A673 (cell line): ENCODE measurements around the gene CCSER1. TPM values are rescaled to one million over a fixed set of nuclear protein-coding genes. Genes with fewer than 3 reads are reported as not detected.

Experiments
- BruUV-seq: library from RNA; stranded (reverse); fragments of 400-500 nt; replicated peaks from 2 replicates; lab custom pipeline; 2021; lab: Mats Ljungman, UMichigan
- CTCF ChIA-PET: fragments of 300-600 bp; sonication (Branson Sonifier 250); formaldehyde crosslinking; loops from one replicate; lab custom pipeline; 2022; ENCODE audit warnings: antibody characterized with exemption; lab: Charles Lee
- POLR2A ChIA-PET: fragments of 300-600 bp; sonication (Branson Sonifier 250); formaldehyde crosslinking; loops from one replicate; lab custom pipeline; 2022; ENCODE audit warnings: antibody characterized with exemption; ENCODE audit not compliant: low non-redundant PET; lab: Charles Lee
- DNase-seq: peaks from one replicate; pipeline ENCODE4 v3.0.0-alpha.2; 2015; ENCODE audit warnings: low spot score
- H3K27ac ChIP-seq: fragments of 200-600 bp; sonication (generic); 2 replicates; pipeline ENCODE4 v1.5.1; 2016; ENCODE audit warnings: mixed run types, low read depth, mild to moderate bottlenecking, mixed read lengths, antibody characterized with exemption, low read length; ENCODE audit not compliant: poor library complexity, severe bottlenecking
- H3K27me3 ChIP-seq: fragments of 200-600 bp; sonication (generic); replicated peaks from 2 replicates; pipeline ENCODE4 v1.6.1; 2017; ENCODE audit warnings: mixed run types, low read depth, mild to moderate bottlenecking, mixed read lengths, antibody characterized with exemption, low read length; ENCODE audit not compliant: insufficient read depth, poor library complexity
- H3K36me3 ChIP-seq: fragments of 200-600 bp; sonication (generic); 2 replicates; pipeline ENCODE4 v1.6.1; 2016; ENCODE audit warnings: mixed run types, mild to moderate bottlenecking, mixed read lengths, antibody characterized with exemption, low read length; ENCODE audit not compliant: insufficient read depth, poor library complexity, severe bottlenecking
- H3K4me1 ChIP-seq: fragments of 200-600 bp; sonication (generic); 2 replicates; pipeline ENCODE4 v1.6.1; 2017; ENCODE audit warnings: mixed run types, mild to moderate bottlenecking, mixed read lengths, antibody characterized with exemption, low read length; ENCODE audit not compliant: insufficient read depth, poor library complexity, severe bottlenecking
- H3K4me3 ChIP-seq: fragments of 200-600 bp; sonication (generic); 2 replicates; pipeline ENCODE4 v1.5.1; 2016; ENCODE audit warnings: low read depth, mixed run types, mild to moderate bottlenecking, mixed read lengths, low read length; ENCODE audit not compliant: poor library complexity, severe bottlenecking
- H3K9me3 ChIP-seq: fragments of 200-600 bp; sonication (generic); 2 replicates; pipeline ENCODE4 v1.6.1; 2016; ENCODE audit warnings: mixed run types, low read depth, mild to moderate bottlenecking, mixed read lengths, antibody characterized with exemption, low read length; ENCODE audit not compliant: poor library complexity, severe bottlenecking
- CTCF ChIP-seq: fragments of 300-800, 200-600 bp; sonication (generic); conservative IDR thresholded peaks from 2 replicates; pipeline ENCODE4 v1.5.1; 2017; ENCODE audit warnings: low read depth, mild to moderate bottlenecking, antibody characterized with exemption, low read length, moderate library complexity, mixed read lengths
- EZH2 ChIP-seq: fragments of 200-600 bp; sonication (generic); IDR thresholded peaks from 2 replicates; pipeline ENCODE4 v1.6.1; 2017; ENCODE audit warnings: borderline replicate concordance, low read depth, mild to moderate bottlenecking, mixed read lengths, antibody characterized with exemption, low read length; ENCODE audit not compliant: poor library complexity, severe bottlenecking
- intact Hi-C: fragments of 100-400 bp; cut with micrococcal nuclease; formaldehyde crosslinking; loops from one replicate; pipeline ENCODE4 v1.10.0; 2022; ENCODE audit not compliant: unreplicated experiment
- total RNA-seq: library from RNA; stranded (reverse); gene quantifications from 2 replicates; pipeline ENCODE4 v1.2.3, GENCODE V29; 2021

The CCSER1 gene
- total RNA-seq, 1 experiment from 2014 or later: not detected

- DNase-seq: no peak
Measured at GRCh38 chr4:90122355-90122748, 4.8 kb upstream of the CCSER1 start.

GRCh38 chr4:90124276-90124675 is 2.9 kb upstream of the CCSER1 start:
- DNase-seq: no peak
- H3K4me3 ChIP-seq: no peak overlapping the region
- BruUV-seq: no TSS peak
- no peaks in the 10 kb centered on the region for H3K9me3 ChIP-seq
- peaks cover 13% of the 10 kb centered on the region for H3K27me3 ChIP-seq
- POLR2A ChIA-PET: no interaction called here
- no peaks in the 10 kb centered on the region for H3K36me3 ChIP-seq
- no peaks in the 10 kb centered on the region for H3K4me1 ChIP-seq
- CTCF ChIA-PET: no interaction called here
- TF ChIP-seq CTCF (no peak), EZH2 (no peak)
- no peak overlapping the region for H3K27ac ChIP-seq
- intact Hi-C loops: loop anchor here (10.0 kb wide), 1 partner anchor 171 kb away; no protein-coding TSS in a partner anchor

More at GRCh38 chr4:90122355-90122748, 4.8 kb upstream of the CCSER1 start:
- no peak overlapping the region for H3K27ac ChIP-seq
- H3K4me1 ChIP-seq: no peaks in the 10 kb centered on the region
- intact Hi-C loops: loop anchor here (10.0 kb wide), 1 partner anchor 172 kb away; no protein-coding TSS in a partner anchor
- peaks cover 4% of the 10 kb centered on the region for H3K27me3 ChIP-seq
- H3K36me3 ChIP-seq: no peaks in the 10 kb centered on the region
- TF ChIP-seq CTCF (no peak), EZH2 (no peak)
- no peaks in the 10 kb centered on the region for H3K9me3 ChIP-seq
- CTCF ChIA-PET: no interaction called here
- H3K4me3 ChIP-seq: no peak overlapping the region
- POLR2A ChIA-PET: no interaction called here
- BruUV-seq: no TSS peak

GRCh38 chr4:90126805-90127204 is 389 bp upstream of the CCSER1 start:
- no peak overlapping the region for H3K27ac ChIP-seq
- H3K4me1 ChIP-seq: no peaks in the 10 kb centered on the region
- no peaks in the 10 kb centered on the region for H3K9me3 ChIP-seq
- ChIA-PET CTCF (no interaction called here), POLR2A (no interaction called here)
- intact Hi-C loops: loop anchor here (10.0 kb wide), 1 partner anchor 168 kb away; no protein-coding TSS in a partner anchor
- H3K36me3 ChIP-seq: no peaks in the 10 kb centered on the region
- H3K27me3 ChIP-seq: peaks cover 15% of the 10 kb centered on the region
- TF ChIP-seq EZH2 (no peak), CTCF (no peak)
- H3K4me3 ChIP-seq: no peak overlapping the region
- no TSS peak for BruUV-seq
- DNase-seq: no peak
